Measurements from ENCODE around the gene RSPO4.

RSPO4 gene

DNA sequence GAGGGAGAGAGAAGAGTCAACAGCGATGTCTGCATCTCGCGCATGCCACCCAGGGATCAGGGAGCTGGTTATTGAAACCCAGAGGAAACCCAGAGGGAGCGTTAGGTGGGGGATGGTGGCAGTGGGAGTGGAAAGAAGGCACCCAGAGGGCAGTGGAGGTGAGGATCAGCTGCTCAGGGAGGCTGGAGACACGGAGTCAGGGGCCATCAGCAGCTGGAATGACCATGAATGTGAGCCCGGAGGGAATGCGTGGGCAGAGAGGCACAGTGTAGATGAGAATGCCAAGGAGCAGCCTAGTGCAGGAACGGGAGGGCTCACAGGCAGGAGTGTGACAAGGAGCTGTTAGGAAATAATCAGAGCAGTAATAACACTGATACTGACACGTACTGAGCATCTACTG lies 36.2 kb downstream of the RSPO4 start:
- H4K5ac ChIP-seq (ENCODE audit: low read length) = no peak overlapping the region
- no peak overlapping the region for H2AK5ac ChIP-seq (ENCODE audit: low read length)
- H3K27ac ChIP-seq (ENCODE audit: low read depth, low read length) = no peak overlapping the region
- DNase-seq = no peak
- no peak overlapping the region for H3K56ac ChIP-seq (ENCODE audit: low read length)
- no peaks in the 10 kb centered on the region for H3K4me1 ChIP-seq (ENCODE audit: control insufficient read depth, low read depth, low read length)
- no CpG with 5 or more reads among the region's 9 CpGs for WGBS (ENCODE audit: extremely low coverage, insufficient coverage, low lambda C conversion rate)
- H2BK15ac ChIP-seq (replicated peaks; ENCODE audit: low read depth) = no peak overlapping the region
- H3K18ac ChIP-seq (ENCODE audit: low read length) = no peak overlapping the region
- no peak overlapping the region for H3K4me2 ChIP-seq (ENCODE audit: low read length)
- H3K4me3 ChIP-seq (ENCODE audit: low read length) = no peak overlapping the region
- no peak overlapping the region for H2BK120ac ChIP-seq (ENCODE audit: low read depth, low read length)
- H3K36me3 ChIP-seq (ENCODE audit: control insufficient read depth, insufficient read depth, low read length) = no peaks in the 10 kb centered on the region
- no peak overlapping the region for H3K23ac ChIP-seq (ENCODE audit: low read length)
- no peak overlapping the region for H2BK5ac ChIP-seq (ENCODE audit: low read length)
- no peak overlapping the region for H3K4ac ChIP-seq (ENCODE audit: low read depth, low read length)
- no peaks in the 10 kb centered on the region for H3K27me3 ChIP-seq (ENCODE audit: insufficient read depth, low read length, poor library complexity)
- H3K79me2 ChIP-seq (ENCODE audit: control insufficient read depth, insufficient read depth, low read length) = no peaks in the 10 kb centered on the region
- no peak overlapping the region for H4K8ac ChIP-seq (ENCODE audit: low read depth, low read length)
- no peak overlapping the region for H3K9ac ChIP-seq (ENCODE audit: low read length)
- H3K79me1 ChIP-seq (ENCODE audit: low read length) = no peaks in the 10 kb centered on the region

GRCh38 chr20:963795-964194 lies 38.3 kb downstream of the RSPO4 start:
- H2BK5ac ChIP-seq (ENCODE audit: low read length) = no peak overlapping the region
- H3K4ac ChIP-seq (ENCODE audit: low read depth, low read length) = no peak overlapping the region
- no peak overlapping the region for H2BK15ac ChIP-seq (replicated peaks; ENCODE audit: low read depth)
- WGBS (ENCODE audit: extremely low coverage, insufficient coverage, low lambda C conversion rate) = no CpG with 5 or more reads among the region's 10 CpGs
- H3K18ac ChIP-seq (ENCODE audit: low read length) = no peak overlapping the region
- H3K4me2 ChIP-seq (ENCODE audit: low read length) = no peak overlapping the region
- H3K56ac ChIP-seq (ENCODE audit: low read length) = no peak overlapping the region
- no peak overlapping the region for H2AK5ac ChIP-seq (ENCODE audit: low read length)
- no peak overlapping the region for H2BK120ac ChIP-seq (ENCODE audit: low read depth, low read length)
- no peaks in the 10 kb centered on the region for H3K36me3 ChIP-seq (ENCODE audit: control insufficient read depth, insufficient read depth, low read length)
- no peak overlapping the region for H3K27ac ChIP-seq (ENCODE audit: low read depth, low read length)
- no peak for DNase-seq
- H3K79me2 ChIP-seq (ENCODE audit: control insufficient read depth, insufficient read depth, low read length) = no peaks in the 10 kb centered on the region
- H3K27me3 ChIP-seq (ENCODE audit: insufficient read depth, low read length, poor library complexity) = no peaks in the 10 kb centered on the region
- no peak overlapping the region for H4K5ac ChIP-seq (ENCODE audit: low read length)
- no peaks in the 10 kb centered on the region for H3K79me1 ChIP-seq (ENCODE audit: low read length)
- H4K8ac ChIP-seq (ENCODE audit: low read depth, low read length) = no peak overlapping the region
- no peak overlapping the region for H3K23ac ChIP-seq (ENCODE audit: low read length)
- no peak overlapping the region for H3K4me3 ChIP-seq (ENCODE audit: low read length)
- H3K4me1 ChIP-seq (ENCODE audit: control insufficient read depth, low read depth, low read length) = no peaks in the 10 kb centered on the region
- H3K9ac ChIP-seq (ENCODE audit: low read length) = no peak overlapping the region

- DNase-seq = no peak
Observed at GRCh38 chr20:962683-963082, 39.4 kb downstream of the RSPO4 start.

GRCh38 chr20:962223-962622 lies 39.9 kb downstream of the RSPO4 start:
- H3K4me3 ChIP-seq (ENCODE audit: low read length) = no peak overlapping the region
- no peak overlapping the region for H4K8ac ChIP-seq (ENCODE audit: low read depth, low read length)
- no peak overlapping the region for H3K56ac ChIP-seq (ENCODE audit: low read length)
- H3K4me1 ChIP-seq (ENCODE audit: control insufficient read depth, low read depth, low read length) = no peaks in the 10 kb centered on the region
- H3K79me1 ChIP-seq (ENCODE audit: low read length) = no peaks in the 10 kb centered on the region
- H3K9ac ChIP-seq (ENCODE audit: low read length) = no peak overlapping the region
- WGBS (ENCODE audit: extremely low coverage, insufficient coverage, low lambda C conversion rate) = no CpG with 5 or more reads among the region's 3 CpGs
- no peak overlapping the region for H2BK15ac ChIP-seq (replicated peaks; ENCODE audit: low read depth)
- H2AK5ac ChIP-seq (ENCODE audit: low read length) = no peak overlapping the region
- no peak for DNase-seq
- no peak overlapping the region for H3K4ac ChIP-seq (ENCODE audit: low read depth, low read length)
- H3K36me3 ChIP-seq (ENCODE audit: control insufficient read depth, insufficient read depth, low read length) = no peaks in the 10 kb centered on the region
- H3K79me2 ChIP-seq (ENCODE audit: control insufficient read depth, insufficient read depth, low read length) = no peaks in the 10 kb centered on the region
- no peak overlapping the region for H2BK5ac ChIP-seq (ENCODE audit: low read length)
- H3K18ac ChIP-seq (ENCODE audit: low read length) = no peak overlapping the region
- H4K5ac ChIP-seq (ENCODE audit: low read length) = no peak overlapping the region
- H3K27ac ChIP-seq (ENCODE audit: low read depth, low read length) = no peak overlapping the region
- no peak overlapping the region for H3K23ac ChIP-seq (ENCODE audit: low read length)
- H3K27me3 ChIP-seq (ENCODE audit: insufficient read depth, low read length, poor library complexity) = no peaks in the 10 kb centered on the region
- H2BK120ac ChIP-seq (ENCODE audit: low read depth, low read length) = no peak overlapping the region
- no peak overlapping the region for H3K4me2 ChIP-seq (ENCODE audit: low read length)

More at GRCh38 chr20:962683-963082, 39.4 kb downstream of the RSPO4 start:
- Histone ChIP-seq H3K36me3 (ENCODE audit: control insufficient read depth, insufficient read depth, low read length) (no peaks in the 10 kb centered on the region), H3K9ac (ENCODE audit: low read length) (no peak overlapping the region), H4K8ac (ENCODE audit: low read depth, low read length) (no peak overlapping the region), H3K4me2 (ENCODE audit: low read length) (no peak overlapping the region), H3K27ac (ENCODE audit: low read depth, low read length) (no peak overlapping the region), H2BK120ac (ENCODE audit: low read depth, low read length) (no peak overlapping the region), H3K79me1 (ENCODE audit: low read length) (no peaks in the 10 kb centered on the region), H3K23ac (ENCODE audit: low read length) (no peak overlapping the region), H2BK5ac (ENCODE audit: low read length) (no peak overlapping the region), H3K18ac (ENCODE audit: low read length) (no peak overlapping the region), H2BK15ac (replicated peaks; ENCODE audit: low read depth) (no peak overlapping the region), H3K79me2 (ENCODE audit: control insufficient read depth, insufficient read depth, low read length) (no peaks in the 10 kb centered on the region), H3K56ac (ENCODE audit: low read length) (no peak overlapping the region), H3K4me3 (ENCODE audit: low read length) (no peak overlapping the region), H2AK5ac (ENCODE audit: low read length) (no peak overlapping the region), H4K5ac (ENCODE audit: low read length) (no peak overlapping the region), H3K4ac (ENCODE audit: low read depth, low read length) (no peak overlapping the region), H3K27me3 (ENCODE audit: insufficient read depth, low read length, poor library complexity) (no peaks in the 10 kb centered on the region), H3K4me1 (ENCODE audit: control insufficient read depth, low read depth, low read length) (no peaks in the 10 kb centered on the region)
- whole genome bisulfite sequencing (ENCODE audit: extremely low coverage, insufficient coverage, low lambda C conversion rate) = no CpG with 5 or more reads among the region's 8 CpGs

- no peak overlapping the region for H3K4me2 ChIP-seq (ENCODE audit: low read length)
- H2BK15ac ChIP-seq (replicated peaks; ENCODE audit: low read depth) = no peak overlapping the region
- no peaks in the 10 kb centered on the region for H3K36me3 ChIP-seq (ENCODE audit: control insufficient read depth, insufficient read depth, low read length)
- no peaks in the 10 kb centered on the region for H3K79me2 ChIP-seq (ENCODE audit: control insufficient read depth, insufficient read depth, low read length)
- no peak overlapping the region for H3K18ac ChIP-seq (ENCODE audit: low read length)
- no peak overlapping the region for H3K4ac ChIP-seq (ENCODE audit: low read depth, low read length)
- no peak overlapping the region for H3K9ac ChIP-seq (ENCODE audit: low read length)
- no peak overlapping the region for H4K5ac ChIP-seq (ENCODE audit: low read length)
- H3K23ac ChIP-seq (ENCODE audit: low read length) = no peak overlapping the region
- no peaks in the 10 kb centered on the region for H3K4me1 ChIP-seq (ENCODE audit: control insufficient read depth, low read depth, low read length)
- no peak overlapping the region for H2BK120ac ChIP-seq (ENCODE audit: low read depth, low read length)
- H3K79me1 ChIP-seq (ENCODE audit: low read length) = no peaks in the 10 kb centered on the region
- no peak for DNase-seq
- WGBS (ENCODE audit: extremely low coverage, insufficient coverage, low lambda C conversion rate) = no CpG with 5 or more reads among the region's 2 CpGs
- no peak overlapping the region for H3K27ac ChIP-seq (ENCODE audit: low read depth, low read length)
- no peak overlapping the region for H2AK5ac ChIP-seq (ENCODE audit: low read length)
- H4K8ac ChIP-seq (ENCODE audit: low read depth, low read length) = no peak overlapping the region
- no peaks in the 10 kb centered on the region for H3K27me3 ChIP-seq (ENCODE audit: insufficient read depth, low read length, poor library complexity)
- no peak overlapping the region for H3K56ac ChIP-seq (ENCODE audit: low read length)
- no peak overlapping the region for H2BK5ac ChIP-seq (ENCODE audit: low read length)
- no peak overlapping the region for H3K4me3 ChIP-seq (ENCODE audit: low read length)
Observed at GRCh38 chr20:961768-962167, 40.3 kb downstream of the RSPO4 start.

DNA sequence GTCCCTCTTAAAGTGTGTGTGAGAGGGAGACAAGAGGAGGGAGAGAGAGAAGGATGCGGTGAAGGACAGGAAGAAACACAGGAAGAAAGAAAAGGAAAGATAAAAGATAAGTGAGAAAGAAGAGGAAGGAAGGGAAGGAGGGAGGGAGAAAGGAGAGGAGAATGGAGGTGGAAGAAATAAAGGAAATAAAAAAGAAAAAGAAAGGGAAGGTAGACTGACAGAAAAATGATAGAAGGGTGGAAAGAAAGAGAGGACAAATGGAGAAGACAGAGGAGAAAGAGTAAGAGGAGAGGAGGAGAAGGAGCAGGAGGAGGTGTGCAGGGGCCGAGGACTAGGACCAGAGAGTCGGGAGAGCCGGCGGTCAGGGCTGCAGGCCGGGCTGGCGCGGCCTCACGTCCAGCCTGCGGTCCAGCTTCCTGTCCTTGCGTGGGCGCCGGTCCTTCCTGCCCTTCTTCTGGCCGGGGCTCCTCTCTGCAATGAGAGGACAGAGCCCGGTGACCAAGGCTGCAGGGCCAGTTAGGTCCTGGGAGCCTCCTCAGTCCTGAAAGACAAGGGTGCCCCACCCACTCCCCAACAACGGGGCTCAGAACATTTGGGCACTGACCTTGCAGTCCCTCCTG lies 42.0 kb downstream of the RSPO4 start:
- H3K27me3 ChIP-seq (ENCODE audit: insufficient read depth, low read length, poor library complexity) = no peaks in the 10 kb centered on the region
- H3K79me2 ChIP-seq (ENCODE audit: control insufficient read depth, insufficient read depth, low read length) = no peaks in the 10 kb centered on the region
- H3K4ac ChIP-seq (ENCODE audit: low read depth, low read length) = no peak overlapping the region
- no peak overlapping the region for H2AK5ac ChIP-seq (ENCODE audit: low read length)
- no peak overlapping the region for H3K4me3 ChIP-seq (ENCODE audit: low read length)
- no peak overlapping the region for H3K9ac ChIP-seq (ENCODE audit: low read length)
- no peak for DNase-seq
- WGBS (ENCODE audit: extremely low coverage, insufficient coverage, low lambda C conversion rate) = 100% methylated on average over 1 of the region's 16 CpGs
- no peaks in the 10 kb centered on the region for H3K79me1 ChIP-seq (ENCODE audit: low read length)
- H3K23ac ChIP-seq (ENCODE audit: low read length) = no peak overlapping the region
- no peak overlapping the region for H3K27ac ChIP-seq (ENCODE audit: low read depth, low read length)
- no peak overlapping the region for H3K4me2 ChIP-seq (ENCODE audit: low read length)
- H2BK5ac ChIP-seq (ENCODE audit: low read length) = no peak overlapping the region
- H2BK15ac ChIP-seq (replicated peaks; ENCODE audit: low read depth) = no peak overlapping the region
- no peak overlapping the region for H4K5ac ChIP-seq (ENCODE audit: low read length)
- H2BK120ac ChIP-seq (ENCODE audit: low read depth, low read length) = no peak overlapping the region
- H4K8ac ChIP-seq (ENCODE audit: low read depth, low read length) = no peak overlapping the region
- no peak overlapping the region for H3K56ac ChIP-seq (ENCODE audit: low read length)
- no peaks in the 10 kb centered on the region for H3K36me3 ChIP-seq (ENCODE audit: control insufficient read depth, insufficient read depth, low read length)
- no peak overlapping the region for H3K18ac ChIP-seq (ENCODE audit: low read length)
- peaks cover 3% of the 10 kb centered on the region for H3K4me1 ChIP-seq (ENCODE audit: control insufficient read depth, low read depth, low read length)

Data from mesendoderm (in vitro differentiated cells).